Measurements from ENCODE around the gene DLGAP3. TPM values are rescaled to one million over a fixed set of nuclear protein-coding genes. Genes with fewer than 3 reads are reported as not detected.
"Not testable (repeated sequence)": the region's sequence is repeated elsewhere in the genome, so short reads cannot be mapped to it uniquely, and the experiment has no call there.

DLGAP3 gene
- total RNA-seq, 4 donors from 2014 or later: 0.55 TPM; not detected in 3

DNA sequence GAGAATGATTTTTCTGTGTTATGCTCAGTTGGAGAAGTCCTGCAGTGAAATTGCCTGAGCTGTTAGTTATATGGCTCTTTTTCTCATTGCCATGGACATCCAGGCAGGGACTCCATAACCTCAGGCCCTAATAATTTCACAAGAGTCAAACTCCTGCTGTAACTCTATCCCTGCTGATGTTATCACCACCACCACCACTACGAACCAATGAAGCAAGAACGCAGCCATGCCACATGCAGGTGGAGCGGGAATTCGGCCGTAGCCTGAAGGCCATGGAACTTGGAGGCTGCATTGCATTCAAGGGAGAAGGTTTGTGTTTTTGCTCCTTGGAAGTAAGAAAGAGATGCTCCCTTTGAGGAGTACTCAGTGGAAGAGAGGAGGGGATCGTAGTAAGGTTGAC is 16.8 kb upstream of the DLGAP3 start:
- 83% methylated on average over 6 of the region's 6 CpGs for WGBS
- H3K9me3 ChIP-seq: no peaks in the 10 kb centered on the region
- no peak for DNase-seq (ENCODE audit: low spot score in 2 of 2)
- no peak overlapping the region for H3K4me3 ChIP-seq
- H3K36me3 ChIP-seq: no peaks in the 10 kb centered on the region
- H3K27me3 ChIP-seq: peaks cover 5% of the 10 kb centered on the region
- no peaks in the 10 kb centered on the region for H3K4me1 ChIP-seq
- no peak for TF ChIP-seq EP300 (IDR thresholded peaks at IDR 0.05)
- no peak for TF ChIP-seq POLR2A (IDR thresholded peaks at IDR 0.05)
- TF ChIP-seq POLR2AphosphoS5 (IDR thresholded peaks at IDR 0.05): no peak
- TF ChIP-seq CTCF (IDR thresholded peaks at IDR 0.05): no peak
- H3K27ac ChIP-seq: no peak overlapping the region

- DNase-seq (ENCODE audit: low spot score in 2 of 2); H3K27ac ChIP-seq; H3K36me3 ChIP-seq; H3K9me3 ChIP-seq; H3K4me3 ChIP-seq; H3K27me3 ChIP-seq; H3K4me1 ChIP-seq: not testable (repeated sequence)
- WGBS: 93% methylated on average over 2 of the region's 2 CpGs
These were observed 12.3 kb upstream of the DLGAP3 start for GRCh38 chr1:34941798-34942197.

DNA sequence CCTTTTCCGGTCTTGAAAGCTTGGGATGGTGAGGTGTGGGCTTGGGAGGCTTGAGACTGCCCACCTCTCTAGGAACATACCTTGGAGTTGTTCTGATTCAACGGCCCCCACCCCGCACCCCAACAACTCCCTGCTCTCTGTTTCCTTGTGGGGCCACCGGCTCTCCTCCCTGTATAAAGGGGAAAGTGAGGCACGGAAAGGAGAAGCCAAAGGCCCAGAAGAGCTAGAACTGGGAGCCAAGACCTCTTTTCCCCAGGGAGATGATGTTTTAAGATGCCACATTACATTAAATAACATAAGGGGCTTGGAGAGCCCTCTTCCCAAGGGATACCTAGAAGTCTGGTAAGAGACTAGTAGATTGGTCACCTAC is 1.2 kb upstream of the DLGAP3 start:
- no peaks in the 10 kb centered on the region for H3K9me3 ChIP-seq
- no peak for DNase-seq (ENCODE audit: low spot score in 2 of 2)
- no peak overlapping the region for H3K27ac ChIP-seq
- TF ChIP-seq CTCF (IDR thresholded peaks at IDR 0.05): no peak
- WGBS: 31% methylated on average over 5 of the region's 5 CpGs
- H3K4me3 ChIP-seq: no peak overlapping the region
- H3K36me3 ChIP-seq: no peaks in the 10 kb centered on the region
- peaks cover 58% of the 10 kb centered on the region for H3K27me3 ChIP-seq
- peaks cover 20% of the 10 kb centered on the region for H3K4me1 ChIP-seq

DNA sequence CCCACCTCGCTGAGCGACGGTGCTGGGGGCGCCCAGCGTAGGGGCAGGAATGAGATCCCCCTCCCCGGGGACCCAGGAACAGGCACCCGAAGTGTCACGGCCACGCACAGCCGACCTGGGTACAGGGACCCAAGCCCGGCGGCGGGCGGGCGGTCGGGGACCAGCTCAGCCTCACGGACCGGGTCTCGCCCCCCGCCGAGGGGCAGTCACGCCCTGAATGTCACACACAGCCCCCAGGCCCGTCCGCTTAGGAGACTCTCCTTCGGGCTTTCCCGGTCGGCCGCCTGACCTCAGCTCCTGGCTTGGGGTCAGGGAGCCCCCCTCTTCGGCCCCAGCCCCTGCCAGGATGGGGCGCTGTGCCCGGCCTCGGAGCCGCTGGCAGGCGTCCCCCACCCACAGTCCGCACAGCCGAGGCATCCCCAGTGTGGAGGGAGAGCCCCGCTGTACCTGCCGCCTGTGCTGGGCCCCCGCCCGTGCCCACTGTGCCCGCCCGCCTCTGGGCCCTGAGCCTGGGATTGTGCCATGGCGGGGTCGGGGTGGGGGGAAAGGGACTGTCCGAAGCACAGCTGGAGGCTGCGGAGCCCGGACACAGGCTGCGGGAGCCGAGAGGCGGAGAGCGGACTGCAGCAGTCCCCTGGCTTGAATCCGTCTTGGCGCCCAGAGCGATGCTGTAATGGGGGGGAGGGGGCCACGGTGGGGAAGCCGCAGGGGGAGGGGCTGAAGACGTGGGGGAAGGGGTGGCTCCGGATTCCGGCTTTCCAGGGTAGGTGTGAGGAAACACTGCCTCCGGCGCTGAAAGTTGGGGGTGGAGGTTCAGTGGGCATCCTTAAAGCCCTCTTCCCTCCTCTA is 627 bp upstream of the DLGAP3 start:
- no peaks in the 10 kb centered on the region for H3K36me3 ChIP-seq
- WGBS: 2% methylated on average over 22 of the region's 61 CpGs
- H3K27me3 ChIP-seq: peaks cover 64% of the 10 kb centered on the region
- peaks cover 20% of the 10 kb centered on the region for H3K4me1 ChIP-seq
- TF ChIP-seq POLR2AphosphoS5 (IDR thresholded peaks at IDR 0.05) (no peak), POLR2A (IDR thresholded peaks at IDR 0.05) (no peak), CTCF (IDR thresholded peaks at IDR 0.05) (no peak), EP300 (IDR thresholded peaks at IDR 0.05) (no peak)
- no peaks in the 10 kb centered on the region for H3K9me3 ChIP-seq
- no peak for DNase-seq (ENCODE audit: low spot score in 2 of 2)
- peak overlapping the region; percentile 55 for H3K4me3 ChIP-seq
- no peak overlapping the region for H3K27ac ChIP-seq

DNA sequence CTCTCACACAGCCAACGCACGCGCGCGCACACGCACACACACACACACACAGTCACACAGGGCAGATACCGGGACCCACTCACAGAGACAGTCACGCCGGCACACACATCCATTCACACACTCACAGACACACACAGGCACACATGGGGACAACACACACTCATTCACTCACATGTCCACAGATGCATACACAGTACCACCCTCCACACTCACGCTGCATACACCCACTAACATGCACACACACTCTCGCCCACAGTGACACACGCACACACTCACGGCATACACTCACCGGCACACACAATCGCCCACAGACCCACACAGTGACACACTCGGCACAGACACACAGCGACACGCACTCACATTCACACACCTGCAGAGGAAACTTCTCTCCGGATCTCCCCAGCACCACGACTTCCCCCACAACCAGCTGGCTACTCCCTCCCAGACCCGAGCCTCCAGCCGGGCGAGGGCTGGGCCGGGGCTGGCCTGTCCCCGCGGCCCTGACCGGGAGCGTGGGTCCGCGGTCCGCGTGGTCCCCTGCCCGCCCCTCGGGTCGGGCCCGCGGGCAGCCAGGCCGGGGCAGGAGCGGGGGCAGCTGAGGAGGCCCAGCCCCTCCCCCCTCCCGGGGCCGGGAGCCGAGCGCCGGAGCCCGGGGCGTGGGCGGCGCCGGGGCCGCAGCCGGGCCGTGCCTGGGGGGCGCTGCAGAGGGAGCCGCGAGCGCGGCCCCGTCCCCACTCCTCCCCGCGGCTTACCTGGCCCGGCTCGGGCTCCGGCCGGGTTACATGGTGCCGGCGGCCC is 552 bp downstream of the DLGAP3 start:
- DNase-seq (ENCODE audit: low spot score in 2 of 2): no peak
- Histone ChIP-seq H3K9me3 (no peaks in the 10 kb centered on the region), H3K27ac (no peak overlapping the region), H3K4me1 (peaks cover 20% of the 10 kb centered on the region), H3K36me3 (no peaks in the 10 kb centered on the region), H3K4me3 (peak overlapping the region; percentile 55), H3K27me3 (peaks cover 72% of the 10 kb centered on the region)
- WGBS: 15% methylated on average over 16 of the region's 66 CpGs
- no peak for TF ChIP-seq CTCF (IDR thresholded peaks at IDR 0.05)

All from suprapubic skin (tissue), 4 donors.